HL-60 (cell line): ENCODE measurements around the gene SORCS2.

ENCODE experiments used
- DNase-seq, 2 experiments: peaks; one replicate each; pipeline ENCODE4 v3.0.0-alpha.2; 2010 to 2020; ENCODE audit warnings: low read depth in 1 of 2, low spot score in 1 of 2
- H3K27ac ChIP-seq: fragments of 250-450 bp; sonication (Bioruptor Pico); replicated peaks from 2 replicates; pipeline ENCODE4 v1.5.1; 2020; ENCODE audit warnings: mild to moderate bottlenecking, moderate library complexity
- H3K27me3 ChIP-seq: fragments of 250-450 bp; sonication (Bioruptor Pico); 2 replicates; pipeline ENCODE4 v1.5.1; 2021; ENCODE audit warnings: mild to moderate bottlenecking, moderate library complexity; ENCODE audit not compliant: insufficient read depth, poor library complexity, severe bottlenecking
- H3K4me3 ChIP-seq: replicated peaks from 2 replicates; pipeline ENCODE4 v1.5.1; 2011; ENCODE audit warnings: mild to moderate bottlenecking, control low read depth, low read length; ENCODE audit not compliant: insufficient read depth
- GABPA ChIP-seq: IDR thresholded peaks from 2 replicates; pipeline ENCODE4 v1.6.1; 2012; ENCODE audit warnings: low read depth
- POLR2AphosphoS5 ChIP-seq: IDR thresholded peaks from 2 replicates; pipeline ENCODE4 v1.6.1; 2012; ENCODE audit warnings: low read depth
- SPI1 ChIP-seq: IDR thresholded peaks from 2 replicates; pipeline ENCODE4 v1.6.1; 2012; ENCODE audit warnings: low read depth, mild to moderate bottlenecking, borderline replicate concordance
- TF ChIP-seq, protein P1 (sequence below): IDR thresholded peaks from 2 replicates; pipeline ENCODE4 v1.6.1; 2012; ENCODE audit warnings: low read depth; ENCODE audit not compliant: insufficient replicate concordance
- TF ChIP-seq, protein P2 (sequence below): IDR thresholded peaks from one replicate; pipeline ENCODE4 v1.5.1; 2011; ENCODE audit warnings: low read length, control low read depth, inconsistent platforms; ENCODE audit not compliant: insufficient read depth

The SORCS2 gene

DNA sequence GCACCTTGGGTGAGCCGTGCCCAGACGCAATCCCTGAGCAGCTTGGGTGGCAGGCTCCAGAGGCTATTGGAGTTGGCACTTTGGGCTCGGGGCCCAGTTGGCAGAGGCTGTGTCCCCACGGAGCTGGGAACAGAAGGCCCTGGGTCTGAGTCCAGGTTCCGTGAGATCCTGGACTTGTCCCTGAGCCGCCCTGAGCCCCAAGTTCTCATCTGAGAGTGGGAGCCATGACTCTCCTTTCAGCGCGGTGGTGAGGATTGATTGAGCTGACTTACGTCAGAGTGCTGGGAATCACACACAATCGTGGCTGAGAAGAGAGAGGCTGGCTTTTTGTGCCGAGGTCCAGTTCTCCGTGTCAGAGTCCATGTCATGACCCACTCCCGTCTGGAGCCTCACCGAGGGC is 144.4 kb downstream of the SORCS2 start:
- Histone ChIP-seq H3K27me3 (no peaks in the 10 kb centered on the region), H3K27ac (no peak overlapping the region), H3K4me3 (no peak overlapping the region)
- DNase-seq, result no peak
- no peak for TF ChIP-seq SPI1
- TF ChIP-seq, protein P1, sequence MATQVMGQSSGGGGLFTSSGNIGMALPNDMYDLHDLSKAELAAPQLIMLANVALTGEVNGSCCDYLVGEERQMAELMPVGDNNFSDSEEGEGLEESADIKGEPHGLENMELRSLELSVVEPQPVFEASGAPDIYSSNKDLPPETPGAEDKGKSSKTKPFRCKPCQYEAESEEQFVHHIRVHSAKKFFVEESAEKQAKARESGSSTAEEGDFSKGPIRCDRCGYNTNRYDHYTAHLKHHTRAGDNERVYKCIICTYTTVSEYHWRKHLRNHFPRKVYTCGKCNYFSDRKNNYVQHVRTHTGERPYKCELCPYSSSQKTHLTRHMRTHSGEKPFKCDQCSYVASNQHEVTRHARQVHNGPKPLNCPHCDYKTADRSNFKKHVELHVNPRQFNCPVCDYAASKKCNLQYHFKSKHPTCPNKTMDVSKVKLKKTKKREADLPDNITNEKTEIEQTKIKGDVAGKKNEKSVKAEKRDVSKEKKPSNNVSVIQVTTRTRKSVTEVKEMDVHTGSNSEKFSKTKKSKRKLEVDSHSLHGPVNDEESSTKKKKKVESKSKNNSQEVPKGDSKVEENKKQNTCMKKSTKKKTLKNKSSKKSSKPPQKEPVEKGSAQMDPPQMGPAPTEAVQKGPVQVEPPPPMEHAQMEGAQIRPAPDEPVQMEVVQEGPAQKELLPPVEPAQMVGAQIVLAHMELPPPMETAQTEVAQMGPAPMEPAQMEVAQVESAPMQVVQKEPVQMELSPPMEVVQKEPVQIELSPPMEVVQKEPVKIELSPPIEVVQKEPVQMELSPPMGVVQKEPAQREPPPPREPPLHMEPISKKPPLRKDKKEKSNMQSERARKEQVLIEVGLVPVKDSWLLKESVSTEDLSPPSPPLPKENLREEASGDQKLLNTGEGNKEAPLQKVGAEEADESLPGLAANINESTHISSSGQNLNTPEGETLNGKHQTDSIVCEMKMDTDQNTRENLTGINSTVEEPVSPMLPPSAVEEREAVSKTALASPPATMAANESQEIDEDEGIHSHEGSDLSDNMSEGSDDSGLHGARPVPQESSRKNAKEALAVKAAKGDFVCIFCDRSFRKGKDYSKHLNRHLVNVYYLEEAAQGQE, result no peak
- TF ChIP-seq POLR2AphosphoS5, result no peak
- no peak for TF ChIP-seq GABPA
- TF ChIP-seq, protein P2, sequence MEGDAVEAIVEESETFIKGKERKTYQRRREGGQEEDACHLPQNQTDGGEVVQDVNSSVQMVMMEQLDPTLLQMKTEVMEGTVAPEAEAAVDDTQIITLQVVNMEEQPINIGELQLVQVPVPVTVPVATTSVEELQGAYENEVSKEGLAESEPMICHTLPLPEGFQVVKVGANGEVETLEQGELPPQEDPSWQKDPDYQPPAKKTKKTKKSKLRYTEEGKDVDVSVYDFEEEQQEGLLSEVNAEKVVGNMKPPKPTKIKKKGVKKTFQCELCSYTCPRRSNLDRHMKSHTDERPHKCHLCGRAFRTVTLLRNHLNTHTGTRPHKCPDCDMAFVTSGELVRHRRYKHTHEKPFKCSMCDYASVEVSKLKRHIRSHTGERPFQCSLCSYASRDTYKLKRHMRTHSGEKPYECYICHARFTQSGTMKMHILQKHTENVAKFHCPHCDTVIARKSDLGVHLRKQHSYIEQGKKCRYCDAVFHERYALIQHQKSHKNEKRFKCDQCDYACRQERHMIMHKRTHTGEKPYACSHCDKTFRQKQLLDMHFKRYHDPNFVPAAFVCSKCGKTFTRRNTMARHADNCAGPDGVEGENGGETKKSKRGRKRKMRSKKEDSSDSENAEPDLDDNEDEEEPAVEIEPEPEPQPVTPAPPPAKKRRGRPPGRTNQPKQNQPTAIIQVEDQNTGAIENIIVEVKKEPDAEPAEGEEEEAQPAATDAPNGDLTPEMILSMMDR, result no peak

DNA sequence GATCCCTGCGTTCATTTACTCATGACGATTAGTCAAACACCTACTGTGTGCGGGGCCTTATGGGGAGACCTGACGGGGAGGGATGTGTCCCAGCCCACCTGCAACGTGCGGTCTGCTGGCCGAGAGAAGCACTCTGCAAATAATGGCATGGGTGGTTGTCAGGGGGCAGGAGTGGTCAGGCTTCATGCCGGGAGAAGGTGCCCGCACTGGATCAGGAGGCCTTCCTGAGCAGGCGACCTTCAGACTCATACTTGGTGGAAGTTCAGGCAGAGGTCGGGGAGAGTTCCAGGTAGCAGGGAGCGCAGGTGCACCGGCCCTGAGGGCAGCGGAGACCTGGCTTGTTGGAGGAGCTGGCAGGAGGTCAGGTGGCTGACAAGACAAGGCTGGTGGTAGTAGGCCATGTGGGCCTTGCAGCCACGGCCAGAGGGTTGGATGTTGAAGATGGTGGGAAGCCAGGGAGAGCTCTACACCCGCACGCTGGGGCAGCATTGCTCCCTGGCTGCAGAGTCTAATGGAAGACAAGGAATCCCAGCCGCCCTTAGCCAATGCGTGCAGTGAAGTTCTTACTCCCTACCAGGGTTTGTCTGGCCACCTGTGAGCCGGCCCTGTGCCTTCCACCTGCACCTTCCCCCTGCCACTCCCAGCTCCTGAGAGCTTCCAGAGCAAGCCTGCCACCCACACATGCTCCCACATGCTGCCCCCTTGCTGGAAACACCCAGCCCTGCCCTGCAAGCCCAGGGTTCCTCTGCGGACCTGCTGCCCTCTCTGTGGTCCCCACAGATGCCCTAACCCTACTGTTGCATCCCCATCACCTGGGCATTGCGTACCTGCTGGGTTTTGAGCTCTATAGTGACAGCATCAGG is 145.1 kb downstream of the SORCS2 start:
- Histone ChIP-seq H3K4me3 (no peak overlapping the region), H3K27ac (no peak overlapping the region), H3K27me3 (no peaks in the 10 kb centered on the region)
- DNase-seq, result no peak
- TF ChIP-seq SPI1, result no peak
- TF ChIP-seq, protein P2, result no peak
- TF ChIP-seq, protein P1, result no peak
- TF ChIP-seq POLR2AphosphoS5, result no peak
- TF ChIP-seq GABPA, result no peak

DNA sequence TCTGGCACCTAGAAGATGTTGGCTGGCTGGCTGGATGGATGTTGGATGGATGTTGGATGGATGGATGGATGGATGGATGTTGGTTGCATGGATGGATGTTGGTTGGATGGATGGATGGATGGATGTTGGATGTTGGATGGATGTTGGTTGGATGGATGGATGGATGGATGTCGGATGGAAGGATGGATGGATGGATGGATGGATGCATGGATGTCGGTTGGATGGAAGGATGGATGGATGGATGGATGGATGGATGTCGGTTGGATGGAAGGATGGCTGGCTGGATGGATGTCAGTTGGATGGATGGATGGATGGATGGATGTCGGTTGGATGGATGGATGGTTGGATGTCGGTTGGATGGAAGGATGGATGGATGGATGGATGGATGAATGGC is 145.7 kb downstream of the SORCS2 start:
- no peak overlapping the region for H3K27ac ChIP-seq
- TF ChIP-seq, protein P1, result no peak
- TF ChIP-seq GABPA, result no peak
- no peak for TF ChIP-seq SPI1
- no peak for TF ChIP-seq POLR2AphosphoS5
- TF ChIP-seq, protein P2, result no peak
- no peak for DNase-seq
- H3K27me3 ChIP-seq, result no peaks in the 10 kb centered on the region
- no peak overlapping the region for H3K4me3 ChIP-seq
